ENCODE data around the gene DCAF11.
A peak's percentile ranks its signal among the peaks of the same experiment; 100 is the strongest.

Gene DCAF11

GRCh38 chr14:24072436-24072835 is 42.1 kb upstream of the DCAF11 start:
- POLR2A ChIA-PET = interaction anchor here (0.5 to 1.4 kb wide), 2 partner anchors 42 to 90 kb away, joined by 3 read pairs; partner anchors contain the start of genes DCAF11 and NRL

GRCh38 chr14:24072881-24073877 is 41.4 kb upstream of the DCAF11 start:
- ChIA-PET CTCF (interaction anchor here (1.0 to 7.9 kb wide), 9 partner anchors 9 to 88 kb away, joined by 3 to 71 read pairs (median 6); partner anchors contain the start of genes IRF9 and PCK2), POLR2A (interaction anchor here (0.5 to 1.4 kb wide), 2 partner anchors 42 to 89 kb away, joined by 3 read pairs; partner anchors contain the start of genes DCAF11 and NRL)
- no peak for DNase-seq (ENCODE audit: extremely low spot score)
- no peak for TF ChIP-seq CTCF (IDR thresholded peaks at IDR 0.05; ENCODE audit: control extremely low read depth, extremely low read depth, low read depth, missing control alignments)

More at GRCh38 chr14:24072436-24072835, 42.1 kb upstream of the DCAF11 start:
- CTCF ChIA-PET = interaction anchor here (1.1 to 7.9 kb wide), 6 partner anchors 9 to 89 kb away, joined by 4 to 71 read pairs (median 7); partner anchors contain the start of genes IRF9 and PCK2
- no peak for TF ChIP-seq CTCF (IDR thresholded peaks at IDR 0.05; ENCODE audit: control extremely low read depth, extremely low read depth, low read depth, missing control alignments)
- DNase-seq (ENCODE audit: extremely low spot score) = no peak

GRCh38 chr14:24074625-24075484 is 39.7 kb upstream of the DCAF11 start:
- CTCF ChIA-PET = interaction anchor here (0.8 to 7.9 kb wide), 7 partner anchors 10 to 86 kb away, joined by 5 to 71 read pairs (median 7); partner anchors contain the start of genes IRF9 and PCK2
- no peak for DNase-seq (ENCODE audit: extremely low spot score)

GRCh38 chr14:24075485-24076301 is 38.9 kb upstream of the DCAF11 start:
- ChIA-PET CTCF (interaction anchor here (0.9 to 7.9 kb wide), 6 partner anchors 9 to 85 kb away, joined by 3 to 71 read pairs (median 8); partner anchors contain the start of genes IRF9 and PCK2), POLR2A (no interaction called here)
- no peak for TF ChIP-seq CTCF (IDR thresholded peaks at IDR 0.05; ENCODE audit: control extremely low read depth, extremely low read depth, low read depth, missing control alignments)
- DNase-seq (ENCODE audit: extremely low spot score) = peak; percentile 61

More at GRCh38 chr14:24074625-24075484, 39.7 kb upstream of the DCAF11 start:
- POLR2A ChIA-PET = no interaction called here
- TF ChIP-seq CTCF (IDR thresholded peaks at IDR 0.05; ENCODE audit: control extremely low read depth, extremely low read depth, low read depth, missing control alignments) = no peak

- POLR2A ChIA-PET = no interaction called here
- CTCF ChIA-PET = interaction anchor here (0.9 to 7.9 kb wide), 5 partner anchors 10 to 32 kb away, joined by 3 to 71 read pairs (median 7); partner anchors contain the start of gene PCK2
- no peak for TF ChIP-seq CTCF (IDR thresholded peaks at IDR 0.05; ENCODE audit: control extremely low read depth, extremely low read depth, low read depth, missing control alignments)
- no peak for DNase-seq (ENCODE audit: extremely low spot score)
These were observed 38.3 kb upstream of the DCAF11 start for GRCh38 chr14:24076302-24076601.
